Measurements from ENCODE around the gene DYNC1H1. TPM values are rescaled to one million over a fixed set of nuclear protein-coding genes. Genes with fewer than 3 reads are reported as not detected.

The DYNC1H1 gene
- polyA plus RNA-seq, 1 donor from 2014 or later: 298 TPM

DNA sequence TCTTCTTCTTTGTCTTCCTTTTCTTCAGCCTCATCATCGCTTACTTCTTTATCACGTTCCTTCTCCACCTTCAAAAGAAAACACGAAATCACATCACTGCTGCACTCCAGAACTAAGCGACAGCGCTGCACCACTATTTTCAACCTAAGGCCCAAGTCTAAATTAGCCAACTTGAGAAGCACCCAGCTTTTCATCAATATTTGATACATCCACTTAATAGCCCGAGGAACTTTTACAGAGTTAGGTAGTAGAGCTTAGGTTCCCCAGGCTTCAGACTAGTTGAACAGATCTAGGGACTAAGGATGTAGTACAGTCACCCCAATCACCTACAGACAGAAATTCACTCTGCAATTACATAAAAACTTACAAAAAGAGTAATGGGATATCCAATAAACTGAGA is 120.6 kb downstream of the DYNC1H1 start:
- Histone ChIP-seq H3K4me3 (ENCODE audit: low read length) (peak overlapping the region; percentile 83), H4K20me1 (ENCODE audit: insufficient read depth) (no peaks in the 10 kb centered on the region)

DNA sequence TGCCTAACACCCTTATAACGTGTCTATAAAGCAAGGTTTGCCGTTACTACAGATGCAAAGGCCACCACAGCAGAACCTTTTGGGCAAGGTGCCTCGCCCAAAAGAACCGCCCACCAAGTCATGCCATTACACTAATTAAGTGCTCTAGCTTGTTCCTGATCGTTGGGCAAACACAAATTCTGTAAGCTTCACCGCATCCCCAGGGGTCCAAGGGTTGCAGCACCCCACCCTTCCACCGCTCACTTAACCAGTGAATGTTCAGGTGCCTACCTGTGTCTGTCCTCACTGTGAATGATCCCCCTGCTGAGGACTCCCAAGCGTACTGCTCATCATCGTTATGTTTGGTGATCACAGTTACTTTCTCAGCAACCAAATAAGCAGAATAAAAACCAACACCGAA is 121.1 kb downstream of the DYNC1H1 start:
- Histone ChIP-seq H3K4me3 (ENCODE audit: low read length) (peak overlapping the region; percentile 83), H3K9me2 (ENCODE audit: insufficient read depth, low read length) (no peaks in the 10 kb centered on the region), H3K9me3 (ENCODE audit: low read length) (no peaks in the 10 kb centered on the region), H2AFZ (ENCODE audit: low read depth, low read length) (no peak overlapping the region), H4K20me1 (ENCODE audit: insufficient read depth) (no peaks in the 10 kb centered on the region), H3K27ac (ENCODE audit: low read length) (peak overlapping the region; percentile 94), H3K79me2 (replicated peaks; ENCODE audit: insufficient read depth, low read length) (peaks cover 22% of the 10 kb centered on the region), H3F3A (ENCODE audit: insufficient read depth, low read length, poor library complexity, severe bottlenecking) (no peaks in the 10 kb centered on the region), H3K27me3 (ENCODE audit: insufficient read depth, low read depth, low read length) (no peaks in the 10 kb centered on the region), H3K36me3 (ENCODE audit: insufficient read depth, low read length) (peaks cover 8% of the 10 kb centered on the region), H3K4me2 (ENCODE audit: low read length) (peak overlapping the region; percentile 87), H3K9ac (ENCODE audit: low read length) (peak overlapping the region; percentile 98)
- TF ChIP-seq, protein P1, sequence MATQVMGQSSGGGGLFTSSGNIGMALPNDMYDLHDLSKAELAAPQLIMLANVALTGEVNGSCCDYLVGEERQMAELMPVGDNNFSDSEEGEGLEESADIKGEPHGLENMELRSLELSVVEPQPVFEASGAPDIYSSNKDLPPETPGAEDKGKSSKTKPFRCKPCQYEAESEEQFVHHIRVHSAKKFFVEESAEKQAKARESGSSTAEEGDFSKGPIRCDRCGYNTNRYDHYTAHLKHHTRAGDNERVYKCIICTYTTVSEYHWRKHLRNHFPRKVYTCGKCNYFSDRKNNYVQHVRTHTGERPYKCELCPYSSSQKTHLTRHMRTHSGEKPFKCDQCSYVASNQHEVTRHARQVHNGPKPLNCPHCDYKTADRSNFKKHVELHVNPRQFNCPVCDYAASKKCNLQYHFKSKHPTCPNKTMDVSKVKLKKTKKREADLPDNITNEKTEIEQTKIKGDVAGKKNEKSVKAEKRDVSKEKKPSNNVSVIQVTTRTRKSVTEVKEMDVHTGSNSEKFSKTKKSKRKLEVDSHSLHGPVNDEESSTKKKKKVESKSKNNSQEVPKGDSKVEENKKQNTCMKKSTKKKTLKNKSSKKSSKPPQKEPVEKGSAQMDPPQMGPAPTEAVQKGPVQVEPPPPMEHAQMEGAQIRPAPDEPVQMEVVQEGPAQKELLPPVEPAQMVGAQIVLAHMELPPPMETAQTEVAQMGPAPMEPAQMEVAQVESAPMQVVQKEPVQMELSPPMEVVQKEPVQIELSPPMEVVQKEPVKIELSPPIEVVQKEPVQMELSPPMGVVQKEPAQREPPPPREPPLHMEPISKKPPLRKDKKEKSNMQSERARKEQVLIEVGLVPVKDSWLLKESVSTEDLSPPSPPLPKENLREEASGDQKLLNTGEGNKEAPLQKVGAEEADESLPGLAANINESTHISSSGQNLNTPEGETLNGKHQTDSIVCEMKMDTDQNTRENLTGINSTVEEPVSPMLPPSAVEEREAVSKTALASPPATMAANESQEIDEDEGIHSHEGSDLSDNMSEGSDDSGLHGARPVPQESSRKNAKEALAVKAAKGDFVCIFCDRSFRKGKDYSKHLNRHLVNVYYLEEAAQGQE (IDR thresholded peaks at IDR 0.05; ENCODE audit: borderline replicate concordance): no peak
- TF ChIP-seq, protein P2, sequence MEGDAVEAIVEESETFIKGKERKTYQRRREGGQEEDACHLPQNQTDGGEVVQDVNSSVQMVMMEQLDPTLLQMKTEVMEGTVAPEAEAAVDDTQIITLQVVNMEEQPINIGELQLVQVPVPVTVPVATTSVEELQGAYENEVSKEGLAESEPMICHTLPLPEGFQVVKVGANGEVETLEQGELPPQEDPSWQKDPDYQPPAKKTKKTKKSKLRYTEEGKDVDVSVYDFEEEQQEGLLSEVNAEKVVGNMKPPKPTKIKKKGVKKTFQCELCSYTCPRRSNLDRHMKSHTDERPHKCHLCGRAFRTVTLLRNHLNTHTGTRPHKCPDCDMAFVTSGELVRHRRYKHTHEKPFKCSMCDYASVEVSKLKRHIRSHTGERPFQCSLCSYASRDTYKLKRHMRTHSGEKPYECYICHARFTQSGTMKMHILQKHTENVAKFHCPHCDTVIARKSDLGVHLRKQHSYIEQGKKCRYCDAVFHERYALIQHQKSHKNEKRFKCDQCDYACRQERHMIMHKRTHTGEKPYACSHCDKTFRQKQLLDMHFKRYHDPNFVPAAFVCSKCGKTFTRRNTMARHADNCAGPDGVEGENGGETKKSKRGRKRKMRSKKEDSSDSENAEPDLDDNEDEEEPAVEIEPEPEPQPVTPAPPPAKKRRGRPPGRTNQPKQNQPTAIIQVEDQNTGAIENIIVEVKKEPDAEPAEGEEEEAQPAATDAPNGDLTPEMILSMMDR (IDR thresholded peaks at IDR 0.05; ENCODE audit: poor library complexity, severe bottlenecking): no peak
- TF ChIP-seq POLR2AphosphoS5 (IDR thresholded peaks at IDR 0.05): no peak
- TF ChIP-seq EP300 (conservative IDR thresholded peaks at IDR 0.05; ENCODE audit: poor library complexity, severe bottlenecking): no peak
- no peak for TF ChIP-seq TAF1 (IDR thresholded peaks at IDR 0.05; ENCODE audit: low read depth)
- no peak for TF ChIP-seq SMC3 (conservative IDR thresholded peaks at IDR 0.05; ENCODE audit: poor library complexity)
- TF ChIP-seq RAD21 (conservative IDR thresholded peaks at IDR 0.05): no peak
- TF ChIP-seq EZH2 (IDR thresholded peaks at IDR 0.05; ENCODE audit: borderline replicate concordance, insufficient read depth, low read length, poor library complexity, severe bottlenecking): no peak
- TF ChIP-seq MXI1 (conservative IDR thresholded peaks at IDR 0.05; ENCODE audit: poor library complexity, severe bottlenecking): no peak

More for the DNA sequence above, 120.6 kb downstream of the DYNC1H1 start:
- Histone ChIP-seq H3F3A (ENCODE audit: insufficient read depth, low read length, poor library complexity, severe bottlenecking) (no peaks in the 10 kb centered on the region), H3K27me3 (ENCODE audit: insufficient read depth, low read depth, low read length) (no peaks in the 10 kb centered on the region), H3K27ac (ENCODE audit: low read length) (no peak overlapping the region), H3K79me2 (replicated peaks; ENCODE audit: insufficient read depth, low read length) (peaks cover 22% of the 10 kb centered on the region), H3K9me3 (ENCODE audit: low read length) (no peaks in the 10 kb centered on the region), H3K36me3 (ENCODE audit: insufficient read depth, low read length) (peaks cover 8% of the 10 kb centered on the region), H3K9me2 (ENCODE audit: insufficient read depth, low read length) (no peaks in the 10 kb centered on the region), H2AFZ (ENCODE audit: low read depth, low read length) (no peak overlapping the region), H3K4me2 (ENCODE audit: low read length) (peak overlapping the region; percentile 87), H3K9ac (ENCODE audit: low read length) (no peak overlapping the region)
- TF ChIP-seq POLR2AphosphoS5 (IDR thresholded peaks at IDR 0.05) (no peak), RAD21 (conservative IDR thresholded peaks at IDR 0.05) (no peak), EZH2 (IDR thresholded peaks at IDR 0.05; ENCODE audit: borderline replicate concordance, insufficient read depth, low read length, poor library complexity, severe bottlenecking) (no peak), SMC3 (conservative IDR thresholded peaks at IDR 0.05; ENCODE audit: poor library complexity) (no peak), EP300 (conservative IDR thresholded peaks at IDR 0.05; ENCODE audit: poor library complexity, severe bottlenecking) (no peak), TAF1 (IDR thresholded peaks at IDR 0.05; ENCODE audit: low read depth) (no peak), MXI1 (conservative IDR thresholded peaks at IDR 0.05; ENCODE audit: poor library complexity, severe bottlenecking) (no peak)
- TF ChIP-seq, protein P1 (IDR thresholded peaks at IDR 0.05; ENCODE audit: borderline replicate concordance): no peak
- TF ChIP-seq, protein P2 (IDR thresholded peaks at IDR 0.05; ENCODE audit: poor library complexity, severe bottlenecking): no peak
